SJCRH30 (cell line): Measurements from ENCODE around the gene SMARCA2. TPM values are rescaled to one million over a fixed set of nuclear protein-coding genes. Genes with fewer than 3 reads are reported as not detected.

Source experiments
- DNase-seq, 2 experiments: peaks; one replicate each; pipeline ENCODE4 v3.0.0-alpha.2; 2015 to 2020
- H3K27ac ChIP-seq: fragments of 250-450 bp; sonication (Bioruptor Pico); 2 replicates; pipeline ENCODE4 v1.5.1; 2020; ENCODE audit warnings: mild to moderate bottlenecking, moderate library complexity
- H3K27me3 ChIP-seq: fragments of 250-450 bp; sonication (Bioruptor Pico); 2 replicates; pipeline ENCODE4 v1.5.1; 2020; ENCODE audit warnings: mild to moderate bottlenecking, moderate library complexity
- H3K36me3 ChIP-seq: fragments of 250-450 bp; sonication (Bioruptor Pico); 2 replicates; pipeline ENCODE4 v1.5.1; 2020; ENCODE audit warnings: mild to moderate bottlenecking, moderate library complexity
- H3K4me1 ChIP-seq: fragments of 250-450 bp; sonication (Bioruptor Pico); 2 replicates; pipeline ENCODE4 v1.5.1; 2020; ENCODE audit warnings: mild to moderate bottlenecking, moderate library complexity
- H3K4me3 ChIP-seq: fragments of 250-450 bp; sonication (Bioruptor Pico); 2 replicates; pipeline ENCODE4 v1.5.1; 2020; ENCODE audit warnings: mild to moderate bottlenecking, moderate library complexity
- H3K9me3 ChIP-seq: fragments of 250-450 bp; sonication (Bioruptor Pico); replicated peaks from 2 replicates; pipeline ENCODE4 v1.5.1; 2020; ENCODE audit warnings: mild to moderate bottlenecking, moderate library complexity
- total RNA-seq: library from RNA; depleted of rRNA; stranded (reverse); fragments of >200 nt; shearing (Covaris generic); gene quantifications from 2 replicates; pipeline ENCODE4 v1.2.3, GENCODE V29; 2014

The SMARCA2 gene
- total RNA-seq, 1 experiment from 2014 or later: 64.7 TPM

GRCh38 chr9:2241836-2242741 lies 226.9 kb downstream of the SMARCA2 start:
- H3K27me3 ChIP-seq: no peaks in the 10 kb centered on the region
- H3K4me1 ChIP-seq: no peaks in the 10 kb centered on the region
- H3K36me3 ChIP-seq: no peaks in the 10 kb centered on the region
- peak; percentile 83 to 90 for DNase-seq
- H3K9me3 ChIP-seq: 0 out of 2 replicates have a peak, but pooled peaks cover 7% of the 10 kb centered on the region
- peak overlapping the region; percentile 60 for H3K4me3 ChIP-seq
- peak overlapping the region; percentile 89 for H3K27ac ChIP-seq

GRCh38 chr9:2242831-2243330 lies 227.7 kb downstream of the SMARCA2 start:
- DNase-seq: peak in 1 of 2 experiments; percentile 57
- peak overlapping the region; percentile 89 for H3K27ac ChIP-seq
- H3K27me3 ChIP-seq: no peaks in the 10 kb centered on the region
- H3K36me3 ChIP-seq: no peaks in the 10 kb centered on the region
- peak overlapping the region; percentile 60 for H3K4me3 ChIP-seq
- 0 out of 2 replicates have a peak, but pooled peaks cover 7% of the 10 kb centered on the region for H3K9me3 ChIP-seq
- no peaks in the 10 kb centered on the region for H3K4me1 ChIP-seq
